NCI-H2029 (cell line): ENCODE data around the gene C19orf67.

Experiments used
- DNase-seq: peaks from one replicate; lab custom pipeline; 2025; lab: John Stamatoyannopoulos, UW

Gene C19orf67

DNA sequence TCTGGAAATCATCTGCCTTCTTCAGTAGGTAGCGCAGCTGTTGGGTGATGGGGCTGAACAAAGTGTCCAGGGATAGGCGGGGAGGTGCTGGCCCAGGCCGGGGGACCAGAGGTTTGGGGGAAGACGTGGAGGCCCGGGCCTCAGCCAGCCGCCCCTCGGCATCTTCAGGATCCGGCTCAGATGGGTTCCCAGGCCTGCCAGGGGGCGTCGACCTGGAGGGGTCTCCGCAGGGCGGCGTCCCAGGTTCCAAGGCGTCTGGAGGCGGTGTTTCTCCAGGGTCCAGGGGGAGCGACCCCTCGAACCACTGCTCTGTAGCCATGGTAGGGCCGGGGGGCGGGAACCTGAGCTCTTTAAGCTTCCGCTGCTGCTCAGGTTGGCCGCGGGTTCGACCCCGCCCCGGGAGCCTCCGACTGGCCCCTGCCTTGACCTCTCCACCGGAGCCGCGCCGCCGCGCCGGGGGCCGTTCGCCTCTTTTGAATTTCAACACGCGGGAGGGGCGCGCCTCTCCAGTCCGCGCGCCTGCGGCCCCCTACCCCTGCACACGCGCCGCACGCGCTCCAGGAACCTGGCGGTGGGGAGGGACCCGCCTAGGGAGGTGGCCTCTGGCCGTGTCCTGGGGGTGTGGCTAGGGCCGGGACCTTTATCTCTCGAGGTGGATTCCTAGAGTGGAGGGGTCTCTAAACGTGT is at the start of gene C19orf67:
TSS of gene C19orf67 (minus strand) at position 475 of the 687 bp plus-strand sequence. CDS start at position 319, 156 bp downstream.
- no peak for DNase-seq

GRCh38 chr19:14135355-14135754 is 49.8 kb upstream of the C19orf67 start:
- no peak for DNase-seq

DNA sequence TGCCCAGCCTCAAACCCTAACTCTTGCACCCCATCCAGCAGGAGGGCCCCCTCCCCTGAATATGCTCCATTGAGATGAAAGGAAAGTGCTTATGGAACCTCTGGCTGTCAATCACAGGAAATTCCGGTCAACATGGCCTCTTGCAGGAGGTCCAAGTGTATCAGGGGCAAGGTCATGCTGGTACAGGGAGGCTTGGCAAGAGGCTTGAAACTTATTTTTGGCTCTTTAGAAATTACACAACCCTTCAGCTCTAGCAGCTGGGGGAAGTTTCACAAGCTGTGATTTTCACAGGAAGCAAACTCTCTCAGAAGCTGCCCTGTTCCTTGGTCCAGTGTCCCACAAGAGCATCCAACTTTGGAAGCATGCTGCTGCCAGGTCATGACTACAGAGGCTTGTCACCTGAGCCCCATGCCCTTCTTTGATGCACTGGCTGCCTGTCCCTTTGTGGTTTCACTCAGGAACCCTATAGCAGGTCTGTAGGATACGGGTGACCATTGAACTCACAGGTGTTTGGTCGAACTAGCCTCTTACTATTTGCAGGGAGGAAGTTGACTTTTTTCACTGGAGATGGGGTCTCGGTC is 42.4 kb upstream of the C19orf67 start:
- DNase-seq = no peak

- no peak for DNase-seq
Observed at GRCh38 chr19:14127176-14127575, 41.6 kb upstream of the C19orf67 start.

DNA sequence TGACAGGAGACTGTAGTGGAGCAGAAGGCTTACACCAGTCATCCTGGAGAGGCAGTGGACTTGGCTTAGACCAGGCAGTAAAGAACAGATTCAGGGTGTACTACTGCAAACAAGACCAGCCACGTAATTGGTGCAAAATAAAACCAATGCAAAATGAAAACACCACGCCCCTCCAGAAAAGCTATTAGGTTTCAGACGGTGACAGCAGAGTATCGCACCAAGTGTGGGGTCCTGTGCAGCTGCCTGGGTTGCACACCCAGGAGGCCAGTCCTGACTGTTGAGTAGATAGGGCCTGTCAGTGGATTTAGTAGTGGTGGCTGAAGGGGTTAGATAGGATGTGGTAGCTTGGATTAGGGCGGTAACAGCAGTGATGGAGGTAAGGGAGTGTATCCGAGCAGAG is 37.3 kb upstream of the C19orf67 start:
- DNase-seq = no peak

DNA sequence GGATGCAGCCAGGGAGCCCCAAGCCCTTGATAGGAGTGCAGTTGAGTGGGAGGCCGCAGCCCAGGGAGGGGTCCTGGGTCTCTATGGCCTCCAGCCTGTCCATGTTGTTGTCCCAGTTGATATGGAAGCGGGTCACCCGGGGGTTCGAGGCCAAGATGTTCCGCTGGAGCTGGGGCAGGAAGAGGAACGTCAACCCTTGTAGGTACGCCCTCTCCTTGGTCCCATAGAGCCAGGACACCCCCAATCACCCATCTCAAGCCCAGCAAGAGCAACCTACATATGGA is 34.9 kb upstream of the C19orf67 start:
- no peak for DNase-seq

GRCh38 chr19:14119644-14120496 is 34.3 kb upstream of the C19orf67 start:
- no peak for DNase-seq

GRCh38 chr19:14119146-14119545 is 33.6 kb upstream of the C19orf67 start:
- DNase-seq = no peak

GRCh38 chr19:14118165-14119051 is 32.8 kb upstream of the C19orf67 start:
- peak; percentile 63 for DNase-seq

DNA sequence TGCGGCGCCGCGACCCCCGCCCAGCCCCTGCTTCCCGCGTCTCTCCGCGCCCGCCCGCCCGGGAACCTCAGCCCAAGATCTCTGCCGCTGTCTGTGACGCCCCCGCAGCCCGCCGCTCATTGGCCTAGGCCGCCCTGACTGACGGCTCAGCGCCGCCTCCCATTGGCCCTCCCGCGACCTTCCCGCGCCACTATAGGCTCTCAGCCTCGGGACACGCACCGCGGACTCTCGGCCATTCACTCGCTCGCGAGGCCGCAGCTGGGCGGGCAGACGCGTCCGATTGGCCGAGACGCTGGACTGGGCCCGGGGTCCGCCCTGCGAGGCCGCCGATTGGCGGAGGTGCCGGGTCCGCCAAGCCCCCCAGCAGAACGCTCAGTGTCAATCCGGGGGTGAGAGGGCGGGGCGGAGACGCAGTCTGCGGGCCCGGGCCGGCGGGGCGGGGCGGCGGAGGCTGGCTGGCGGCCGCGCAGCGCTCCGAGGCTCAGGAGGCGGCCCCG is 32.1 kb upstream of the C19orf67 start, which contains the start of gene PRKACA:
TSS of gene PRKACA (minus strand) at position 95 of the 497 bp plus-strand sequence. CDS start 215 bp downstream, outside the sequence.
- DNase-seq = peak; percentile 98

DNA sequence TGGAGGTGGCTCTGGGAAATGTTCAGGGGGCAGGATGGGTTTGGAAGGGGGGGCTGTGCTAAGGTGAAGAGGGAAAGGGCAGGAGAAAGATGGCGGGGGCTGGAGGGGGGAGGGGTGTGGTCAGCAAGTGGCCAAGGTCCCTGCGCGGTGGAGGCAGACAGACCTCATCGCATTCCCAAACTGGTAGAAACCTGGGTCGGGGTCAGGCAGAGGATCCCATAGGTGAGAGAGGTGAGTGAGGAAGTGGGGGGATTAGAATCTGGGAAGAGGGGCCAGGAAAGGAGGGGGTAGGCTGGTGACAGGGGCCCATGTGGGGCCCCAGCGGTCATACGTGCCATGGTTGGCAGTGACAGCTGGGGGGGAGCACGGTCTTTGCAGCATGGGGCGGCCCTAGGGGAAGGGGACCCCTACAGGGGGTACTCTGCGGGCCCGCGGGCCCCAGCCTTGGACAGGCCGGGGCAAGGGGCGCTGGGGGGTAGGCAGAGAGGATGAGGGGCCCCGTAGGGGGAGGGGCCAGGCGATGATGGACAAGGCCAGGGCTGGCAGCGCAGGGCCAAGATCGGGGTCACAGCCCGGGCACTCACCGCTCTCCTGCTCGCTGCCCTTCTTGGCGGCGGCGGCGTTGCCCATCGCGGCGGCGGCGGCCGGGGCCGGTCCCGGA is 31.5 kb upstream of the C19orf67 start:
- DNase-seq = no peak

DNA sequence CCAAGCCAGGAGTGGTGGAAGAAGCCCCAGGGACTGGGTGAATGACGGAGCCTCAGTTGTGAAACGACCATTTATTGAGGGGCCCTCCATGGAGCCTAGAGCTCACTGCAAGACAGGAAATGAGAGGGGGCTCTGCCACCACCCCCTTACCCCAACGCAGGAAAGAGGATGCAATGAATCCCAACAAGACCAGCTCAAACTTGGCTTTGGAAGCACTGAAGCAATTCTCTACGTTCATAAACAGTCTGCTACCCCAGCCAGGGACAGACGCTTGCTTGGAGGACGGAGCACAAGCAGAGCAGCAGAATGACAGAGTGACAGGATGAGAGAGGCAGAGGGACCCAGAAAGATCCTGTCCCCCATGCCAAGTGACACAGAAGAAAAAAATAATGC is 30.9 kb upstream of the C19orf67 start:
- no peak for DNase-seq

DNA sequence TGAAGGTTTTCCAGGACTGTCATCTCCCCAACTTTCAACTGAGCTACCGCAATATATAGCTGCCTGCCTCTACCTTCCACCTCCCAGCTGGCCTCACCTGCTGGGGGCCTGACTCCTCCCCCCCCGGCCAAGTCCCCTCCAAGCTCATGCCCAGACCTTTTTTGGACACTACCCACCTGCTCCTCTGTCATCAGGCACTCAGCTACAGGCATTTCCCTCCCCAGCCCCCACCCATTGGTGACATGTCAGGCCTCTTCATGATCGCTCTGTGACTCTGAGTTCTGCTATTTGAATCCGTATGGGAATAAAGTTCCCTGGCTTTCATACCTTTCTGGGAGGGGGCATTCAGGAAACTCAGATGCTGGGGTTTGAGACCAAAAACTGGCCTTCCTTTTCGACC is 30.2 kb upstream of the C19orf67 start:
- no peak for DNase-seq

- no peak for DNase-seq
Observed at GRCh38 chr19:14114854-14115253, 29.3 kb upstream of the C19orf67 start.

DNA sequence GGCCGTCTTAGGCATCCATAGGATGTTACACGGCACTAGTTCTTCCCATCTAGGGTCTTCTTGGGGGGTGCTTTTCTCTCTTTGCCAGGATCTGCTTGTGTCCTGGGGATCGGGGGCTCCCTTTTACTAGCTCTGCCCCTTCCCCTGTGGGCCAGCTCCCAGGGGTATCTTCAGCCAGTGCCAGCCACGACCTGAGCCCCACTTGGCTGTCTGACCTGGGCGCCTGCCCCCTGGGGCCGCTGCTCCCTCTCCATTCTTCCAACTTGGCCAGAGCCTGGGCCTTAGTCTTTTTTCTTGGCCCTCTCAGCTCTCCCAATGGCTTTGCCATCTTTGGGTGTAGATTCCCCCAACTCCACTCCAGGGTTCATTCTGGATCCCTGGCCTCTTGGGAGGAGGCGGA is 28.9 kb upstream of the C19orf67 start:
- no peak for DNase-seq

- DNase-seq = peak; percentile 44
Observed at GRCh38 chr19:14113762-14114414, 28.3 kb upstream of the C19orf67 start.

- DNase-seq = no peak
Observed at GRCh38 chr19:14112809-14113385, 27.3 kb upstream of the C19orf67 start.

- no peak for DNase-seq
Observed at GRCh38 chr19:14112051-14112808, 26.6 kb upstream of the C19orf67 start.

DNA sequence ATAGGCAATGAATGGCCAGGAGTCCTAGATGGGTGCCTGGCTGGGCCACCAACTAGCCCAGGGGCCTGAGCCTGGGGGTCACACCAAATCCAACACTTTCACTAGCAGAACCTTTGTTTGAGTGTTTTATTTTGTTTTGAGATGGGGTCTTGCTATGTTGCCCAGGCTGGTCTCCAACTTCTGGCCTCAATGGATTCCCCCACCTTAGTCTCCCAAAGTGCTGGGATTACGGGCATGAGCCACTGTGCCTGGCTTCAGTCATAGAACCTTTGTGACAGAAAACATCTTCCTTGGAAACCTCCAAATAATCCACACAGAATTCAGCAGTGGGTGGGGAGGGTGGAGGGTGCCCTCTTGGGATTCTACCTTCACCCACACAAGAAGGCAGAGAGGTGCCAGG is 25.9 kb upstream of the C19orf67 start:
- no peak for DNase-seq

GRCh38 chr19:14110650-14111049 is 25.1 kb upstream of the C19orf67 start:
- DNase-seq = no peak
